GM23338 (cell line): Measurements from ENCODE around the gene KDELR1. TPM values are rescaled to one million over a fixed set of nuclear protein-coding genes. Genes with fewer than 3 reads are reported as not detected.

ENCODE experiments used
- ATAC-seq: fragments of 200-7000 bp; cut with Tn5 transposase; 3 replicates; pipeline ENCODE4 v1.9.1; 2020
- DNase-seq: peaks from one replicate; pipeline ENCODE4 v3.0.0-alpha.2; 2015; ENCODE audit warnings: low spot score
- H2AFZ ChIP-seq: fragments of 200-600 bp; sonication (generic); 2 replicates; pipeline ENCODE4 v1.8.0; 2016; ENCODE audit warnings: antibody characterized with exemption, mild to moderate bottlenecking, moderate library complexity
- H3F3A ChIP-seq: fragments of 200-600 bp; sonication (generic); replicated peaks from 2 replicates; pipeline ENCODE4 v1.8.0; 2017; ENCODE audit warnings: antibody characterized with exemption, mixed run types, low read depth
- H3K27ac ChIP-seq: fragments of 200-600 bp; sonication (generic); 2 replicates; pipeline ENCODE4 v1.6.1; 2016; ENCODE audit warnings: low read depth
- H3K27me3 ChIP-seq: fragments of 200-600 bp; sonication (generic); 2 replicates; pipeline ENCODE4 v1.8.0; 2016; ENCODE audit warnings: mild to moderate bottlenecking, mixed run types, moderate library complexity; ENCODE audit not compliant: insufficient read depth
- H3K36me3 ChIP-seq: fragments of 200-600 bp; sonication (generic); 2 replicates; pipeline ENCODE4 v1.8.0; 2016; ENCODE audit warnings: mild to moderate bottlenecking; ENCODE audit not compliant: insufficient read depth
- H3K4me1 ChIP-seq: fragments of 200-600 bp; sonication (generic); 2 replicates; pipeline ENCODE4 v1.8.0; 2016; ENCODE audit warnings: mild to moderate bottlenecking, moderate library complexity; ENCODE audit not compliant: insufficient read depth
- H3K4me2 ChIP-seq: fragments of 200-600 bp; sonication (generic); 2 replicates; pipeline ENCODE4 v1.7.1; 2017; ENCODE audit warnings: mixed run types
- H3K4me3 ChIP-seq: fragments of 200-600 bp; sonication (generic); 2 replicates; pipeline ENCODE4 v1.6.1; 2016; ENCODE audit warnings: mixed run types
- H3K79me2 ChIP-seq: fragments of 200-600 bp; sonication (generic); replicated peaks from 2 replicates; pipeline ENCODE4 v1.8.0; 2017; ENCODE audit warnings: mild to moderate bottlenecking; ENCODE audit not compliant: insufficient read depth
- H3K9me2 ChIP-seq: fragments of 200-600 bp; sonication (generic); 2 replicates; pipeline ENCODE4 v1.8.0; 2017; ENCODE audit not compliant: insufficient read depth
- H4K20me1 ChIP-seq: fragments of 200-600 bp; sonication (generic); replicated peaks from 2 replicates; pipeline ENCODE4 v1.8.0; 2017; ENCODE audit warnings: mild to moderate bottlenecking; ENCODE audit not compliant: insufficient read depth
- H3K27ac Mint-ChIP-seq: 2 replicates; pipeline ENCODE4 v1.8.0; 2020; ENCODE audit warnings: inconsistent platforms, mild to moderate bottlenecking, moderate library complexity, mixed read lengths
- H3K27me3 Mint-ChIP-seq: 3 replicates; pipeline ENCODE4 v1.8.0; 2022; ENCODE audit warnings: low read depth, mild to moderate bottlenecking, moderate library complexity, mixed read lengths, inconsistent platforms; ENCODE audit not compliant: insufficient read depth, poor library complexity
- H3K36me3 Mint-ChIP-seq: 3 replicates; pipeline ENCODE4 v1.8.0; 2021; ENCODE audit warnings: low read depth, mild to moderate bottlenecking, inconsistent platforms, moderate library complexity, mixed read lengths
- H3K4me1 Mint-ChIP-seq: 3 replicates; pipeline ENCODE4 v1.8.0; 2020; ENCODE audit warnings: mild to moderate bottlenecking, inconsistent platforms, mixed read lengths
- H3K4me3 Mint-ChIP-seq: 3 replicates; pipeline ENCODE4 v1.8.0; 2021; ENCODE audit warnings: moderate library complexity, mild to moderate bottlenecking, inconsistent platforms, mixed read lengths
- H3K9me3 Mint-ChIP-seq: 3 replicates; pipeline ENCODE4 v1.8.0; 2020; ENCODE audit warnings: moderate library complexity, mild to moderate bottlenecking, inconsistent platforms, mixed read lengths
- EZH2 ChIP-seq: fragments of 200-600 bp; sonication (generic); IDR thresholded peaks from one replicate; pipeline ENCODE4 v1.8.0; 2017; ENCODE audit warnings: antibody characterized with exemption, mild to moderate bottlenecking, low read depth; ENCODE audit not compliant: unreplicated experiment
- EZH2phosphoT487 ChIP-seq: fragments of 200-600 bp; sonication (generic); IDR thresholded peaks from one replicate; pipeline ENCODE4 v1.8.1; 2018; ENCODE audit warnings: antibody characterized with exemption; ENCODE audit not compliant: unreplicated experiment
- JUNB ChIP-seq: IDR thresholded peaks from one replicate; pipeline ENCODE4 v1.6.1; 2016; ENCODE audit warnings: antibody characterized with exemption; ENCODE audit not compliant: unreplicated experiment
- NANOG ChIP-seq: IDR thresholded peaks from 2 replicates; pipeline ENCODE4 v1.6.1; 2016; ENCODE audit warnings: antibody characterized with exemption, borderline replicate concordance
- ZNF114 ChIP-seq: fragments of 250-450 bp; sonication (Bioruptor Pico); IDR thresholded peaks from 2 replicates; pipeline ENCODE4 v1.5.0; 2020; ENCODE audit warnings: mild to moderate bottlenecking, moderate library complexity
- ZNF331 ChIP-seq: fragments of 250-450 bp; sonication (Bioruptor Pico); IDR thresholded peaks from 2 replicates; pipeline ENCODE4 v1.5.0; 2020; ENCODE audit warnings: low read depth, mild to moderate bottlenecking, moderate library complexity
- polyA plus RNA-seq: library from polyadenylated mRNA; unstranded; fragments of >200 nt; fragmentation: Nextera tagmentation; extraction: Ambion mirVana; gene quantifications from 2 replicates; pipeline ENCODE4 v1.2.1, GENCODE V29; 2016
- total RNA-seq: library from RNA; depleted of rRNA; stranded (reverse); fragments of >200 nt; shearing (Covaris generic); gene quantifications from 2 replicates; pipeline ENCODE4 v1.2.3, GENCODE V29; 2014
- TF ChIP-seq, protein P1 (sequence below): IDR thresholded peaks from one replicate; pipeline ENCODE4 v1.6.1; 2018; ENCODE audit warnings: antibody characterized with exemption; ENCODE audit not compliant: unreplicated experiment
- TF ChIP-seq, protein P2 (sequence below), 2 experiments: fragments of 200-600 bp in 1 of 2; sonication (generic) in 1 of 2; conservative IDR thresholded peaks; 2 replicates each; pipeline versions ENCODE4 v1.5.1 to v1.6.1; 2016 to 2017; ENCODE audit warnings: antibody characterized with exemption in 2 of 2, low read depth in 2 of 2, mild to moderate bottlenecking in 2 of 2, moderate library complexity in 1 of 2
- TF ChIP-seq, protein P3 (sequence below): fragments of 250-450 bp; sonication (Bioruptor Pico); IDR thresholded peaks from 2 replicates; pipeline ENCODE4 v1.5.0; 2020; ENCODE audit warnings: mild to moderate bottlenecking, moderate library complexity
- TF ChIP-seq, protein P4 (sequence below): IDR thresholded peaks from 2 replicates; pipeline ENCODE4 v1.6.1; 2016; ENCODE audit warnings: antibody characterized with exemption

Gene KDELR1
- total and polyA plus RNA-seq, 2 experiments from 2014 or later: 176 to 184 TPM

DNA sequence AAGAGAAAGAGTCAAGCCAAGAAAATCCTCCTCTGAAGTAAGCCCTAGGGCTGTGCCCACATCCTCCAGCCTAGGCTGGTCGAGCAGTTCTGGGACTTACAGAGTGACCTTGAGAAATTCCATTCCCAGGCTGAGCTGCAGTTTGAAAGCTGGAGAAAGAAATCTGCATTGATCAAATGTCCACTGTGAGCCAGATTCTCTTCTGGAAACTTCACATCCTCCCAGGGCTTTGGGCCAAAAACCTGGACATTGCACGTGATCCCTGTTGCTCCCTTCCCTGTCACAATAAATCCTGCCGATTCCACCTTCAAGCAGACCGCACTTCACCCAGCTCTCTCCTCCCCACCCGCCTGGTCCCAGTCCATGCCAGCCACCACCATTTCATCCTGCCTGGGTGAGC lies 43.3 kb downstream of the KDELR1 start (continued):
- TF ChIP-seq, protein P1, sequence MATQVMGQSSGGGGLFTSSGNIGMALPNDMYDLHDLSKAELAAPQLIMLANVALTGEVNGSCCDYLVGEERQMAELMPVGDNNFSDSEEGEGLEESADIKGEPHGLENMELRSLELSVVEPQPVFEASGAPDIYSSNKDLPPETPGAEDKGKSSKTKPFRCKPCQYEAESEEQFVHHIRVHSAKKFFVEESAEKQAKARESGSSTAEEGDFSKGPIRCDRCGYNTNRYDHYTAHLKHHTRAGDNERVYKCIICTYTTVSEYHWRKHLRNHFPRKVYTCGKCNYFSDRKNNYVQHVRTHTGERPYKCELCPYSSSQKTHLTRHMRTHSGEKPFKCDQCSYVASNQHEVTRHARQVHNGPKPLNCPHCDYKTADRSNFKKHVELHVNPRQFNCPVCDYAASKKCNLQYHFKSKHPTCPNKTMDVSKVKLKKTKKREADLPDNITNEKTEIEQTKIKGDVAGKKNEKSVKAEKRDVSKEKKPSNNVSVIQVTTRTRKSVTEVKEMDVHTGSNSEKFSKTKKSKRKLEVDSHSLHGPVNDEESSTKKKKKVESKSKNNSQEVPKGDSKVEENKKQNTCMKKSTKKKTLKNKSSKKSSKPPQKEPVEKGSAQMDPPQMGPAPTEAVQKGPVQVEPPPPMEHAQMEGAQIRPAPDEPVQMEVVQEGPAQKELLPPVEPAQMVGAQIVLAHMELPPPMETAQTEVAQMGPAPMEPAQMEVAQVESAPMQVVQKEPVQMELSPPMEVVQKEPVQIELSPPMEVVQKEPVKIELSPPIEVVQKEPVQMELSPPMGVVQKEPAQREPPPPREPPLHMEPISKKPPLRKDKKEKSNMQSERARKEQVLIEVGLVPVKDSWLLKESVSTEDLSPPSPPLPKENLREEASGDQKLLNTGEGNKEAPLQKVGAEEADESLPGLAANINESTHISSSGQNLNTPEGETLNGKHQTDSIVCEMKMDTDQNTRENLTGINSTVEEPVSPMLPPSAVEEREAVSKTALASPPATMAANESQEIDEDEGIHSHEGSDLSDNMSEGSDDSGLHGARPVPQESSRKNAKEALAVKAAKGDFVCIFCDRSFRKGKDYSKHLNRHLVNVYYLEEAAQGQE: no peak
- TF ChIP-seq NANOG (no peak), EZH2 (no peak), ZNF114 (CRISPR knock-in tag) (no peak)
- TF ChIP-seq, protein P2, sequence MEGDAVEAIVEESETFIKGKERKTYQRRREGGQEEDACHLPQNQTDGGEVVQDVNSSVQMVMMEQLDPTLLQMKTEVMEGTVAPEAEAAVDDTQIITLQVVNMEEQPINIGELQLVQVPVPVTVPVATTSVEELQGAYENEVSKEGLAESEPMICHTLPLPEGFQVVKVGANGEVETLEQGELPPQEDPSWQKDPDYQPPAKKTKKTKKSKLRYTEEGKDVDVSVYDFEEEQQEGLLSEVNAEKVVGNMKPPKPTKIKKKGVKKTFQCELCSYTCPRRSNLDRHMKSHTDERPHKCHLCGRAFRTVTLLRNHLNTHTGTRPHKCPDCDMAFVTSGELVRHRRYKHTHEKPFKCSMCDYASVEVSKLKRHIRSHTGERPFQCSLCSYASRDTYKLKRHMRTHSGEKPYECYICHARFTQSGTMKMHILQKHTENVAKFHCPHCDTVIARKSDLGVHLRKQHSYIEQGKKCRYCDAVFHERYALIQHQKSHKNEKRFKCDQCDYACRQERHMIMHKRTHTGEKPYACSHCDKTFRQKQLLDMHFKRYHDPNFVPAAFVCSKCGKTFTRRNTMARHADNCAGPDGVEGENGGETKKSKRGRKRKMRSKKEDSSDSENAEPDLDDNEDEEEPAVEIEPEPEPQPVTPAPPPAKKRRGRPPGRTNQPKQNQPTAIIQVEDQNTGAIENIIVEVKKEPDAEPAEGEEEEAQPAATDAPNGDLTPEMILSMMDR (conservative IDR thresholded peaks at IDR 0.05; ENCODE audit: low read depth in 2 of 2): no peak

DNA sequence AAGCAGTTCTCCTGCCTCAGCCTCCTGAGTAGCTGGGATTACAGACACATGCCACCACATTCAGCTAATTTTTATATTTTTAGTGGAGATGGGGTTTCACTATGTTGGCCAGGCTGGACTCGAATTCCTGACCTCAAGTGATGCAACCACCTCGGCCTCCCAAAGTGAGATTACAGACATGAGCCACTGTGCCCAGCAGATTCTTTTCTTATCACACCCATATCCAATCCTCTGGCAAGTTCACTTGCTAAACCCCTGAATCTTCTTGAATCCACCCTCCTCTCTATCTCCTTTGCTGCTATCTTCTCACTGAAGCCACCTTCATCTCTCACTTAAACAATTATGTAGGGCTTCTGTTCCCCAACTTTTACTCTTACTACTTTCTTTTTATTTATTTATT lies 45.2 kb downstream of the KDELR1 start:
- Mint-ChIP-seq H3K27ac (no peak overlapping the region), H3K9me3 (no peaks in the 10 kb centered on the region; the same call in 2 of the 3 replicates), H3K36me3 (no peaks in the 10 kb centered on the region), H3K4me3 (no peak overlapping the region), H3K4me1 (no peaks in the 10 kb centered on the region; the same call in 2 of the 3 replicates), H3K27me3 (peaks cover 10% of the 10 kb centered on the region)
- H3K4me1 ChIP-seq: no peaks in the 10 kb centered on the region; the same call in 1 of the 2 replicates
- DNase-seq: no peak
- H3K4me3 ChIP-seq: no peak overlapping the region
- no peaks in the 10 kb centered on the region for H3K9me2 ChIP-seq
- H3K4me2 ChIP-seq: no peak overlapping the region
- ATAC-seq: no peak
- H3K27ac ChIP-seq: no peak overlapping the region
- H4K20me1 ChIP-seq: no peaks in the 10 kb centered on the region
- no peaks in the 10 kb centered on the region for H3K79me2 ChIP-seq
- no peaks in the 10 kb centered on the region for H3K36me3 ChIP-seq
- no peaks in the 10 kb centered on the region for H3K27me3 ChIP-seq
- no peak overlapping the region for H2AFZ ChIP-seq
- H3F3A ChIP-seq: no peaks in the 10 kb centered on the region
- TF ChIP-seq, protein P3, sequence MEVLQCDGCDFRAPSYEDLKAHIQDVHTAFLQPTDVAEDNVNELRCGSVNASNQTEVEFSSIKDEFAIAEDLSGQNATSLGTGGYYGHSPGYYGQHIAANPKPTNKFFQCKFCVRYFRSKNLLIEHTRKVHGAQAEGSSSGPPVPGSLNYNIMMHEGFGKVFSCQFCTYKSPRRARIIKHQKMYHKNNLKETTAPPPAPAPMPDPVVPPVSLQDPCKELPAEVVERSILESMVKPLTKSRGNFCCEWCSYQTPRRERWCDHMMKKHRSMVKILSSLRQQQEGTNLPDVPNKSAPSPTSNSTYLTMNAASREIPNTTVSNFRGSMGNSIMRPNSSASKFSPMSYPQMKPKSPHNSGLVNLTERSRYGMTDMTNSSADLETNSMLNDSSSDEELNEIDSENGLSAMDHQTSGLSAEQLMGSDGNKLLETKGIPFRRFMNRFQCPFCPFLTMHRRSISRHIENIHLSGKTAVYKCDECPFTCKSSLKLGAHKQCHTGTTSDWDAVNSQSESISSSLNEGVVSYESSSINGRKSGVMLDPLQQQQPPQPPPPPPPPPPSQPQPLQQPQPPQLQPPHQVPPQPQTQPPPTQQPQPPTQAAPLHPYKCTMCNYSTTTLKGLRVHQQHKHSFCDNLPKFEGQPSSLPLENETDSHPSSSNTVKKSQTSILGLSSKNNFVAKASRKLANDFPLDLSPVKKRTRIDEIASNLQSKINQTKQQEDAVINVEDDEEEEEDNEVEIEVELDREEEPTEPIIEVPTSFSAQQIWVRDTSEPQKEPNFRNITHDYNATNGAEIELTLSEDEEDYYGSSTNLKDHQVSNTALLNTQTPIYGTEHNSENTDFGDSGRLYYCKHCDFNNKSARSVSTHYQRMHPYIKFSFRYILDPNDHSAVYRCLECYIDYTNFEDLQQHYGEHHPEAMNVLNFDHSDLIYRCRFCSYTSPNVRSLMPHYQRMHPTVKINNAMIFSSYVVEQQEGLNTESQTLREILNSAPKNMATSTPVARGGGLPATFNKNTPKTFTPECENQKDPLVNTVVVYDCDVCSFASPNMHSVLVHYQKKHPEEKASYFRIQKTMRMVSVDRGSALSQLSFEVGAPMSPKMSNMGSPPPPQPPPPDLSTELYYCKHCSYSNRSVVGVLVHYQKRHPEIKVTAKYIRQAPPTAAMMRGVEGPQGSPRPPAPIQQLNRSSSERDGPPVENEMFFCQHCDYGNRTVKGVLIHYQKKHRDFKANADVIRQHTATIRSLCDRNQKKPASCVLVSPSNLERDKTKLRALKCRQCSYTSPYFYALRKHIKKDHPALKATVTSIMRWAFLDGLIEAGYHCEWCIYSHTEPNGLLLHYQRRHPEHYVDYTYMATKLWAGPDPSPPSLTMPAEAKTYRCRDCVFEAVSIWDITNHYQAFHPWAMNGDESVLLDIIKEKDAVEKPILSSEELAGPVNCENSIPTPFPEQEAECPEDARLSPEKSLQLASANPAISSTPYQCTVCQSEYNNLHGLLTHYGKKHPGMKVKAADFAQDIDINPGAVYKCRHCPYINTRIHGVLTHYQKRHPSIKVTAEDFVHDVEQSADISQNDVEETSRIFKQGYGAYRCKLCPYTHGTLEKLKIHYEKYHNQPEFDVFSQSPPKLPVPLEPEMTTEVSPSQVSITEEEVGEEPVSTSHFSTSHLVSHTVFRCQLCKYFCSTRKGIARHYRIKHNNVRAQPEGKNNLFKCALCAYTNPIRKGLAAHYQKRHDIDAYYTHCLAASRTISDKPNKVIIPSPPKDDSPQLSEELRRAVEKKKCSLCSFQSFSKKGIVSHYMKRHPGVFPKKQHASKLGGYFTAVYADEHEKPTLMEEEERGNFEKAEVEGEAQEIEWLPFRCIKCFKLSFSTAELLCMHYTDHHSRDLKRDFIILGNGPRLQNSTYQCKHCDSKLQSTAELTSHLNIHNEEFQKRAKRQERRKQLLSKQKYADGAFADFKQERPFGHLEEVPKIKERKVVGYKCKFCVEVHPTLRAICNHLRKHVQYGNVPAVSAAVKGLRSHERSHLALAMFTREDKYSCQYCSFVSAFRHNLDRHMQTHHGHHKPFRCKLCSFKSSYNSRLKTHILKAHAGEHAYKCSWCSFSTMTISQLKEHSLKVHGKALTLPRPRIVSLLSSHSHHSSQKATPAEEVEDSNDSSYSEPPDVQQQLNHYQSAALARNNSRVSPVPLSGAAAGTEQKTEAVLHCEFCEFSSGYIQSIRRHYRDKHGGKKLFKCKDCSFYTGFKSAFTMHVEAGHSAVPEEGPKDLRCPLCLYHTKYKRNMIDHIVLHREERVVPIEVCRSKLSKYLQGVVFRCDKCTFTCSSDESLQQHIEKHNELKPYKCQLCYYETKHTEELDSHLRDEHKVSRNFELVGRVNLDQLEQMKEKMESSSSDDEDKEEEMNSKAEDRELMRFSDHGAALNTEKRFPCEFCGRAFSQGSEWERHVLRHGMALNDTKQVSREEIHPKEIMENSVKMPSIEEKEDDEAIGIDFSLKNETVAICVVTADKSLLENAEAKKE (CRISPR knock-in tag): no peak
- TF ChIP-seq, protein P4, sequence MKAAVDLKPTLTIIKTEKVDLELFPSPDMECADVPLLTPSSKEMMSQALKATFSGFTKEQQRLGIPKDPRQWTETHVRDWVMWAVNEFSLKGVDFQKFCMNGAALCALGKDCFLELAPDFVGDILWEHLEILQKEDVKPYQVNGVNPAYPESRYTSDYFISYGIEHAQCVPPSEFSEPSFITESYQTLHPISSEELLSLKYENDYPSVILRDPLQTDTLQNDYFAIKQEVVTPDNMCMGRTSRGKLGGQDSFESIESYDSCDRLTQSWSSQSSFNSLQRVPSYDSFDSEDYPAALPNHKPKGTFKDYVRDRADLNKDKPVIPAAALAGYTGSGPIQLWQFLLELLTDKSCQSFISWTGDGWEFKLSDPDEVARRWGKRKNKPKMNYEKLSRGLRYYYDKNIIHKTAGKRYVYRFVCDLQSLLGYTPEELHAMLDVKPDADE: no peak
- TF ChIP-seq, protein P2 (conservative IDR thresholded peaks at IDR 0.05; ENCODE audit: low read depth in 2 of 2): no peak
- no peak for TF ChIP-seq EZH2phosphoT487
- TF ChIP-seq EZH2: no peak
- no peak for TF ChIP-seq ZNF331 (CRISPR knock-in tag)
- no peak for TF ChIP-seq JUNB
- no peak for TF ChIP-seq ZNF114 (CRISPR knock-in tag)
